Stimulated activated CD8-positive, alpha-beta memory T cell treated with anti-CD3 and anti-CD28 coated beads, Interleukin-7, amount 100 ng/mL, for 4 hours (primary cell): Measurements from ENCODE around the gene CFAP141.
A peak's percentile ranks its signal among the peaks of the same experiment; 100 is the strongest.
"Not testable (repeated sequence)": the region's sequence is repeated elsewhere in the genome, so short reads cannot be mapped to it uniquely, and the experiment has no call there.

ENCODE experiments used
- DNase-seq, 2 donors: peaks; one replicate each; pipeline ENCODE4 v3.0.0-alpha.2; 2020; ENCODE audit warnings: low read depth in 2 of 2

The CFAP141 gene

GRCh38 chr1:154206196-154206595 is at the start of gene CFAP141:
TSS of gene CFAP141 (minus strand) at chr1:154206333. CDS start at chr1:154206307, 26 bp downstream.
- DNase-seq = no peak

GRCh38 chr1:154253671-154254070 is 47.5 kb upstream of the CFAP141 start:
- DNase-seq = no peak

- DNase-seq = no peak
Measured at GRCh38 chr1:154241703-154242351, 35.7 kb upstream of the CFAP141 start.

- DNase-seq = no peak
Measured at GRCh38 chr1:154240294-154240833, 34.2 kb upstream of the CFAP141 start.

- DNase-seq = no peak
Measured at GRCh38 chr1:154239491-154239890, 33.4 kb upstream of the CFAP141 start.

GRCh38 chr1:154237880-154238506 is 31.9 kb upstream of the CFAP141 start:
- DNase-seq = no peak

- no peak for DNase-seq
Measured at GRCh38 chr1:154237435-154237834, 31.3 kb upstream of the CFAP141 start.

- DNase-seq = no peak
Measured at GRCh38 chr1:154236855-154237254, 30.7 kb upstream of the CFAP141 start.

- DNase-seq = not testable (repeated sequence)
Measured at GRCh38 chr1:154233127-154233526, 27.0 kb upstream of the CFAP141 start.

GRCh38 chr1:154231112-154231511 is 25.0 kb upstream of the CFAP141 start:
- DNase-seq = not testable (repeated sequence)

- no peak for DNase-seq
Measured at GRCh38 chr1:154225370-154225769, 19.2 kb upstream of the CFAP141 start.

GRCh38 chr1:154223621-154224020 is 17.5 kb upstream of the CFAP141 start:
- DNase-seq = no peak

- DNase-seq = no peak
Measured at GRCh38 chr1:154222918-154223317, 16.8 kb upstream of the CFAP141 start.

GRCh38 chr1:154222518-154222917 is 16.4 kb upstream of the CFAP141 start:
- DNase-seq = no peak

- peak; percentile 72 for DNase-seq
Measured at GRCh38 chr1:154221278-154222001, 15.3 kb upstream of the CFAP141 start.

GRCh38 chr1:154220970-154221277 is 14.8 kb upstream of the CFAP141 start:
- DNase-seq = no peak

GRCh38 chr1:154220071-154220969 is 14.2 kb upstream of the CFAP141 start, which contains the start of gene UBAP2L:
TSS of gene UBAP2L (plus strand) at chr1:154220955. CDS start at chr1:154225124, 4,169 bp downstream.
- peak; percentile 97 to 99 for DNase-seq

GRCh38 chr1:154219541-154219940 is 13.4 kb upstream of the CFAP141 start:
- no peak for DNase-seq

- no peak for DNase-seq
Measured at GRCh38 chr1:154218545-154218944, 12.4 kb upstream of the CFAP141 start.

- no peak for DNase-seq
Measured at GRCh38 chr1:154213274-154213673, 7.1 kb upstream of the CFAP141 start.

- DNase-seq = no peak
Measured at GRCh38 chr1:154212083-154212482, 6.0 kb upstream of the CFAP141 start.
